Dermis blood vessel endothelial cell (primary cell): ENCODE results near the gene GATAD2A. TPM values are rescaled to one million over a fixed set of nuclear protein-coding genes. Genes with fewer than 3 reads are reported as not detected.

ENCODE experiments used
- DNase-seq: peaks from one replicate; pipeline ENCODE4 v3.0.0; 2010
- total RNA-seq: library from RNA; depleted of rRNA; stranded (reverse); fragments of >200 nt; gene quantifications from 2 replicates; pipeline ENCODE4 v1.2.3, GENCODE V29; 2014

GATAD2A gene
- total RNA-seq, 1 donor from 2014 or later, result 47.0 TPM

DNA sequence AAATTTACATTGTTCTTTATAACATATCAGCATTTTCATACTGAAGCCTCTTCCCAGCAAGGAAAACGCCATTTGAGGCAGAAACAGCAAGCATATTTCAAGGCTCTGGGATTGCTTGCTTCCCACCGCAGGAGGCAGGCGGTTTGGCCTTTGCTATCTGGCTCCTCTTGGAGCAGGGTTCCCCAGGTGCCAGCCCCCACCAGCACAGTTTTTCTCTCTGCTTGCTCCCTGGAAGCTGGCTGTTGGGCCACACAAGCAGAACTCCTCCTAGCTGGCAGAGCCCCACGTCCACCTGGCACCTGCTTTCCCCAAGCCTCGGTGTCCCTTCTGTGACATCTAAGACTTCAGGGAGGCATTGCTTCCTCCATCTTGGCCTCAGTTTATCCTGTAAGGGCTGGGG, 16.7 kb downstream of the GATAD2A start:
- DNase-seq, result no peak

DNA sequence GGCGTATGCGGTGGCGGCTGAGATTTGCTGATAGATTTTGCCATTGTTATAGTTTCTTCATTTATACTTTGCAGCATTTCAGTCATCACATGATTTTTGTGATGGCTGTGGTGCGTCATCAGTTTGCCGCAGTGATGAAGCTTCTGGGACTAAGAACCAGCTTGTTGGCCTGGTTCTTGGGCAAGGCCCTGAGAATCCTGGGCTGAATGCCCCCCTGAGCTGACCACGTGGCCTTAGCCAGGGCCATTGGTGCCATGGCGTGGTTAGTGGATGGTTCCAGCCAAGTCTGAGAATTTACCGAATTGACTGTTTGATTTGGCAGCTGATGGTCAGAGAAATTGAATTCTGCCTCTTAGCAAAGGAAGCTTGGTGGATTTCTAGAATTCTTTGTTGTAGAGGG, 17.8 kb downstream of the GATAD2A start:
- DNase-seq, result no peak

- no peak for DNase-seq
Observed at GRCh38 chr19:19425170-19425875, 19.8 kb downstream of the GATAD2A start.

DNA sequence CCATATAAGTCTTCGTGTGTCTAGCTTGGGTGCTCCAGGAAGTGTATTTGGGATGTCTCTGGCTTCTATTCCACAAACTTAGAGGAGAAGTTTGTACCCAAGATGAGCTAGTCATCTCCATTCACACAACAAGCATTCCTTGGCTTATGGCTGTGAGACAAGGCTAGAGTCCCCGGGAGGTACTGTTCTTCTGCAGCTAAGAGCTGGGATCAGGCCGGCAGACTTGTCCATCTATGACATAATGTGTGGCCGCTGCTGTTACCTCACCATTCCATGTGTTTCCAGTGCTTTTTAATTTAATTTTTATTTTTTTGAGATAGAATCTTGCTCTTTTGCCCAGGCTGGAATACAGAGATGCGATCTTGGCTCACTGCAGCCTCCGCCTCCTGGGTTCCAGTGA, 20.7 kb downstream of the GATAD2A start:
- DNase-seq, result no peak

GRCh38 chr19:19426799-19427198, 21.3 kb downstream of the GATAD2A start:
- no peak for DNase-seq

DNA sequence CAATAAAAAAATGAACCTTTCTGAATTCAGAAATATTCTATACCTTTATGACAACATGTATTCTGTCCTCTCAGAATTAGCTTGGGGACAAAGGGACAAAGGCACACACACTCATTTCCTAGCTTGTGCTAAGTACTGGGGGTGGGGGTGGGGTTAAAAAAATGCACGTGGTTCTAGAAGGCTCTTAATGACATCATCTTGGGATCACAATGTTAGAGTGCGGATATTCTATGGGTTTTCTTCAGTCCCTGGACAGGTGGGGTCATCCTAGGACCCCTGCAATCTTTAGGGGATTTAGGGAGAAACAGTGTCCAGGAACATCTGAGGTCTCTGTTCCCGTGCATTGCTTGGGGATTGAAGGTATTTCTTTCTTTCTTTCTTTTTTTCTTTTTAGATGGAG, 21.8 kb downstream of the GATAD2A start:
- no peak for DNase-seq

- no peak for DNase-seq
Observed at GRCh38 chr19:19427944-19428343, 22.5 kb downstream of the GATAD2A start.

- no peak for DNase-seq
Observed at GRCh38 chr19:19428746-19429145, 23.3 kb downstream of the GATAD2A start.

- no peak for DNase-seq
Observed at GRCh38 chr19:19429361-19429760, 23.9 kb downstream of the GATAD2A start.

GRCh38 chr19:19432732-19433131, 27.3 kb downstream of the GATAD2A start:
- DNase-seq, result no peak

DNA sequence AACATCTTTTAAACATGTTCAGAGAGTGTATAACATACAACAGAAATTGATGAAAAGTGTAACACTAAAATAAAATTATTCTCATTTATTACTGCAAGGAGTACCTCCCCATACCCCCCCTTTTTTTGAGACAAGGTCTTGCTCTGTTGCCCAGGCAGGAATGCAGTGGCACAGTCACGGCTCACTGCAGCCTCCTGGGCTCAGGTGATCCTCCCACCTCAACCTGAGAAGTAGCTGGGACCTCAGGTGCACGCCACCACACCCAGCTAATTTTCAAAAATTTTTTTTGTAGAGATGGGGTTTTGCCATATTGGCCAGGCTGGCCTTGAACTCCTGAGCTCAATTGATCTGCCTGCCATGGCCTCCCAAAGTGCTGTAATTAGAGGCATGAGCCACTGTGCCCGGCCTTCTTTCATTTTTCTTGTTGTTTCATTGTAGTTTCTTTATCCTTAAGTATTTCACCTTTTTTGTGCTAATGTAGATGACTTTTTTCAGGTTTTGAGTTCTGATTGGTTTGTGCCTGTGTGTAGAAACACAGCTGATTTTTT, 28.3 kb downstream of the GATAD2A start:
- no peak for DNase-seq

- DNase-seq, result peak; percentile 32
Observed at GRCh38 chr19:19434483-19435045, 29.1 kb downstream of the GATAD2A start.

- DNase-seq, result no peak
Observed at GRCh38 chr19:19436137-19436691, 30.7 kb downstream of the GATAD2A start.

- no peak for DNase-seq
Observed at GRCh38 chr19:19438366-19439175, 33.1 kb downstream of the GATAD2A start.

DNA sequence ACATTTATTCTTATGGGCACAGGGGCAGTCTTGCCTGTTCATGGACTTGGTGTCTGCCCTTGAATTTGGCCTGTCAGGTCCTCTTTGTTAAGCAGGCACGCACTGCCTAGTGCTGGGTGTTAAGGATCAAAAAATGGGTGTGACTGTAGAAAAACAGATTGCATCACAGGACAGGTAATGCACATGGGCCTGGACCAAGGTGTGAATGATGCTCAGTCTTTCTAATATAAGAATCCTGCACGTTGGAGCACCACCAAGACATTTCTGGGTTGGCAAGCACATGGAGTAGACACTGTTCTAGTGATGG, 33.7 kb downstream of the GATAD2A start:
- no peak for DNase-seq

DNA sequence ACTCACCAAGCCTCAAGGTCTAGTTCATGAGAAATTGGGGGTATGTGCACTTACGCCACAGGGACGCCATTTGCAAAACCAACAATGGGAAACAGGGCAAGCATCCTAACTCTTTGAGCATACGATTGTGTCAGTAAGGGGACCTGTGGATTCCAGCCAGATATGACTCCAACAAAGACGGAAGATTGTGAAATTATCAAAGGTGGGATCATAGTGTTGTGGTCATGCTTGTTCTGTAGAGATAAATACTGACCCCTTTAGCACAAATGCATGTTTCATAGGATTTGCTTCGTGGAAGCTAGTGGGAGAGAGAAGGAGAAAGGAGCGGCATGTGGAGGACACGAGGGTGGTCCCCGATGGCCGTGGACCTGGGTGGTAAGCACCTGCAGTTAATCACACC, 37.8 kb downstream of the GATAD2A start:
- no peak for DNase-seq

GRCh38 chr19:19443902-19444680, 38.6 kb downstream of the GATAD2A start:
- DNase-seq, result no peak

- peak; percentile 40 for DNase-seq
Observed at GRCh38 chr19:19444681-19445155, 39.2 kb downstream of the GATAD2A start.

DNA sequence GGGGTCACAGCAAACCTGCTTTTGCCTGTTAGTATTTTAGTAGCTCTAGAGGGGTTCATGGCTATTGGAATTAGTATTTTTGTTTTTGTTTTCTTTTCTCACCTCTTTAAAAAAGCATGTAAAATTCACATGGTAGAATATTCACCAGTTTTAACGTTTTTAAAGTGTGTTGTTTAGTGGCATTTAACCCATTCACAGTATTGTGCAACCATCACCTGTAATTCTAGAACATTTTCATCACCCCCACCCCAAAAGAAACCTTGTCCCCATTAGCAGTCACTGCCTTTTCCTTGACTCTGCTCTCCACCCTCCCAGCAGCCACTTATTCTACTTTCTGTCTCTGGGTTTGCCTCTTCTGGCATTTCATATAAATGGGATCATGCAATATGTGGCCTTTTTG, 39.8 kb downstream of the GATAD2A start:
- DNase-seq, result no peak

DNA sequence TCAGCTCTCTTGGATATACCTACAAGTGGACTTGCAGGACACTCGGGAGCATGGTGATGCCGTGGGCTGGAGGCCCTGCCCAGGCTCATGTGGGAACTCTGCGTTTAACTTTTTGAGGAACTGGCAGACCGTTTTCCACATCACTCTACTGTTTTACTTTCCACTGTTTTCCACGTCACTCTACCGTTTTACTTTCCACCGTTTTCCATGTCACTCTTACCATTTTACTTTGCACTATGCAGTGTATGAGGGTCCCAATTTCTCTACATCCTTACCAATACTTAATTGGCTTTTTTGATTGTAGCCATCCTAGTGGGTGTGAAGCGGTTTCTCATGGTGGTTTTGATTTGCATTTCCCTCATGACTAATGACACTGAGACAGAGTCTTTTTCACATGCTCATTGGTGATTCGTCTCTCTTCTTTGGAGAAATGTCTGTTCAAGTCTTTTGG, 40.5 kb downstream of the GATAD2A start:
- DNase-seq, result no peak

DNA sequence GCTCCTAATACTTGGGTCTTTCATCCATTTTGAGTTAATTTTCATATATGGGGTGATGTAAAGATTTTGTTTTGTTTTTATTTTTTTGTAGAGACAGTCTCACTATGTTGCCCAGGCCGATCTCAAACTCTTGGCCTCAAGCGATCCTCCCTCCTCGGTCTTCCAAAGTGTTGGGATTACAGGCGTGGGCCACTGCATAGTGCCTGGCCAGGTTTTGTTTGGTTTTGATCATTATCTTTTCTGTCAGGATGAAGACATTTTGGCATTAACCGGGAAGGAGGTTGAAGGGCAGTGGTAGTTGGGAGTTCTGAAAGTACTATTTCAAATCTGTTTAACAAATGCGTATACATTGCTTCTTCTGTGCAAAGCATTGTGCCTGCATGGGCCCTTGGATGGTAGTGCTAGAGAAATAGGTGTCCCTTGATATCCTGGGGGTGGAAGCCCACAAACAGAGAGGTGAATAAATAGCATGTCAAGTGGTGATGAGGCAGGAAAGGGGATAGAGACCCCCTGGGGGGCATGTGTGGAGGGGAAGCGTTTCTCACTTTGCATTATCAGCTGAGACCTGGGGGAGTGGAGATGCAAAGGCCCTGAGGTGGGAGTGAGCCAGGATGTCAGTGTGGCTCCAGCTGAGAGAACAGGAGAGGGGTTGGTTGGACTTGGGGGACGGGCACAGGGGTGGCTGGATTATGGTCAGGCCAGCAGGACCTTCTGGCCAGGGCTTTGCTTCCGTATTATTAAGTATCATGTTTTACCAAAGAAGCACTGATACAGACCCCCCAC, 41.4 kb downstream of the GATAD2A start:
- DNase-seq, result no peak
